H1 (cell line): ENCODE data around the gene CDK19. TPM values are rescaled to one million over a fixed set of nuclear protein-coding genes. Genes with fewer than 3 reads are reported as not detected.

Experiments
- CTCF ChIA-PET: fragments of 300-600 bp; sonication (Branson Sonifier 250); formaldehyde crosslinking; loops from one replicate; lab custom pipeline; 2021; ENCODE audit not compliant: partially characterized antibody; lab: Charles Lee
- POLR2A ChIA-PET: fragments of 300-600 bp; sonication (Branson Sonifier 250); formaldehyde crosslinking; loops from one replicate; lab custom pipeline; 2021; ENCODE audit warnings: inconsistent platforms; ENCODE audit not compliant: partially characterized antibody; lab: Charles Lee
- DNase-seq, 2 experiments: peaks; one replicate each; pipeline versions ENCODE4 v3.0.0 to v3.0.0-alpha.2; 2010 to 2022; ENCODE audit warnings: low spot score in 2 of 2, low read depth in 1 of 2, mixed read lengths in 1 of 2
- FAIRE-seq: peaks from 2 replicates; lab custom pipeline; 2011; peaks lifted over from hg19 to GRCh38; lab: Jason Lieb, UNC
- H2AFZ ChIP-seq: 2 replicates; pipeline ENCODE4 v1.8.1; 2012; ENCODE audit warnings: low read length, inconsistent platforms
- H2AK5ac ChIP-seq: 2 replicates; pipeline ENCODE4 v1.6.1; 2013; ENCODE audit warnings: low read depth, low read length
- H2BK120ac ChIP-seq: replicated peaks from 2 replicates; pipeline ENCODE3; 2013; ENCODE audit warnings: low read depth, low read length, inconsistent platforms
- H2BK12ac ChIP-seq: 2 replicates; pipeline ENCODE4 v1.6.1; 2013; ENCODE audit warnings: low read depth, low read length
- H2BK15ac ChIP-seq: 2 replicates; pipeline ENCODE4 v1.6.1; 2013; ENCODE audit warnings: low read length
- H2BK20ac ChIP-seq: 2 replicates; pipeline ENCODE4 v1.6.1; 2013; ENCODE audit warnings: low read length
- H2BK5ac ChIP-seq: 2 replicates; pipeline ENCODE4 v1.6.1; 2013; ENCODE audit warnings: low read depth, low read length
- H3K14ac ChIP-seq: 2 replicates; pipeline ENCODE4 v1.6.1; 2013; ENCODE audit warnings: inconsistent platforms; ENCODE audit not compliant: insufficient read length
- H3K18ac ChIP-seq: 2 replicates; pipeline ENCODE4 v1.6.1; 2013; ENCODE audit warnings: low read length; ENCODE audit errors: extremely low read depth
- H3K23ac ChIP-seq: 2 replicates; pipeline ENCODE4 v1.6.1; 2013; ENCODE audit warnings: inconsistent platforms; ENCODE audit not compliant: insufficient read length
- H3K23me2 ChIP-seq: 2 replicates; pipeline ENCODE4 v1.6.1; 2013; ENCODE audit warnings: low read depth, low read length
- H3K27ac ChIP-seq: 2 replicates; pipeline ENCODE4 v1.6.1; 2011; ENCODE audit warnings: low read depth, low read length, inconsistent platforms
- H3K27me3 ChIP-seq, 4 experiments: replicated peaks in 1 of 4; 1 replicate in 1 of 4; 2 replicates in 3 of 4; pipeline versions ENCODE4 v1.6.1 to v1.8.1; 2011 to 2013; ENCODE audit warnings: low read length in 3 of 4, mild to moderate bottlenecking in 3 of 4, inconsistent platforms in 2 of 4, mixed read lengths in 2 of 4, moderate library complexity in 1 of 4; ENCODE audit not compliant: control insufficient read depth in 3 of 4, insufficient read depth in 3 of 4; ENCODE audit errors: extremely low read depth in 1 of 4
- H3K36me3 ChIP-seq, 4 experiments: 2 replicates each; pipeline versions ENCODE4 v1.6.1 to v1.8.1; 2011 to 2013; ENCODE audit warnings: mild to moderate bottlenecking in 4 of 4, low read length in 3 of 4, moderate library complexity in 2 of 4, control low read depth in 1 of 4, inconsistent platforms in 1 of 4; ENCODE audit not compliant: insufficient read depth in 4 of 4, control insufficient read depth in 2 of 4
- H3K4ac ChIP-seq: replicated peaks from 2 replicates; pipeline ENCODE3; 2013; ENCODE audit warnings: low read length, low read depth, mixed read lengths, inconsistent platforms; ENCODE audit not compliant: insufficient read length
- H3K4me1 ChIP-seq, 4 experiments: replicated peaks in 1 of 4; 1 replicate in 1 of 4; 2 replicates in 3 of 4; pipeline versions ENCODE4 v1.6.1 to v1.8.1; 2011 to 2013; ENCODE audit warnings: low read length in 3 of 4, inconsistent platforms in 2 of 4, mixed read lengths in 1 of 4; ENCODE audit not compliant: insufficient read depth in 4 of 4, control insufficient read depth in 3 of 4
- H3K4me2 ChIP-seq, 2 experiments: 2 replicates each; pipeline versions ENCODE4 v1.6.1 to v1.8.1; 2011 to 2013; ENCODE audit warnings: low read depth in 2 of 2, low read length in 2 of 2, control low read depth in 1 of 2, inconsistent platforms in 1 of 2, mild to moderate bottlenecking in 1 of 2; ENCODE audit not compliant: insufficient read depth in 1 of 2
- H3K4me3 ChIP-seq, 4 experiments: fragments of 200-600, 300-600 bp in 1 of 4; sonication (generic), shearing (Covaris generic), sonication (Bioruptor Twin) in 1 of 4; 2 replicates each; pipeline versions ENCODE4 v1.5.1 to v1.8.1; 2011 to 2016; ENCODE audit warnings: low read length in 4 of 4, low read depth in 3 of 4, control low read depth in 2 of 4, inconsistent platforms in 2 of 4, mild to moderate bottlenecking in 2 of 4, mixed read lengths in 1 of 4, moderate library complexity in 1 of 4; ENCODE audit not compliant: insufficient read depth in 2 of 4; ENCODE audit errors: extremely low read depth in 1 of 4
- H3K56ac ChIP-seq: replicated peaks from 2 replicates; pipeline ENCODE3; 2013; ENCODE audit warnings: low read depth, mild to moderate bottlenecking, mixed read lengths, low read length, inconsistent platforms; ENCODE audit not compliant: insufficient read length
- H3K79me1 ChIP-seq: 2 replicates; pipeline ENCODE4 v1.6.1; 2013; ENCODE audit warnings: low read depth, low read length, control low read depth
- H3K79me2 ChIP-seq, 2 experiments: 2 replicates each; pipeline versions ENCODE4 v1.6.1 to v1.8.1; 2012 to 2013; ENCODE audit warnings: low read length in 2 of 2, mild to moderate bottlenecking in 2 of 2, inconsistent platforms in 1 of 2; ENCODE audit not compliant: insufficient read depth in 2 of 2, control insufficient read depth in 1 of 2
- H3K9ac ChIP-seq, 4 experiments: replicated peaks in 1 of 4; 1 replicate in 1 of 4; 2 replicates in 3 of 4; pipeline versions ENCODE4 v1.6.1 to v1.8.1; 2011 to 2013; ENCODE audit warnings: low read depth in 3 of 4, low read length in 3 of 4, control low read depth in 2 of 4, mild to moderate bottlenecking in 2 of 4, moderate library complexity in 2 of 4, inconsistent platforms in 1 of 4; ENCODE audit errors: extremely low read depth in 1 of 4
- H3K9me3 ChIP-seq, 2 experiments: 2 replicates each; pipeline versions ENCODE4 v1.6.1 to v1.8.1; 2012 to 2013; ENCODE audit warnings: mild to moderate bottlenecking in 2 of 2, moderate library complexity in 2 of 2, control low read depth in 1 of 2, inconsistent platforms in 1 of 2, low read depth in 1 of 2, low read length in 1 of 2, mixed read lengths in 1 of 2; ENCODE audit not compliant: insufficient read depth in 2 of 2
- H4K20me1 ChIP-seq, 2 experiments: replicated peaks in 1 of 2; 2 replicates each; pipeline versions ENCODE3 to v1.8.1; 2011 to 2013; ENCODE audit warnings: inconsistent platforms in 2 of 2, low read length in 2 of 2, mild to moderate bottlenecking in 1 of 2; ENCODE audit not compliant: insufficient read depth in 2 of 2, control insufficient read depth in 1 of 2
- H4K5ac ChIP-seq: 2 replicates; pipeline ENCODE4 v1.6.1; 2013; ENCODE audit warnings: low read length, low read depth, mixed read lengths, inconsistent platforms; ENCODE audit not compliant: insufficient read length
- H4K8ac ChIP-seq: 2 replicates; pipeline ENCODE4 v1.8.0; 2013; ENCODE audit warnings: mild to moderate bottlenecking, moderate library complexity, low read length, inconsistent platforms; ENCODE audit not compliant: insufficient read depth; ENCODE audit errors: extremely low read depth
- H4K91ac ChIP-seq: replicated peaks from 2 replicates; pipeline ENCODE3; 2013; ENCODE audit warnings: low read length, mixed read lengths, inconsistent platforms; ENCODE audit not compliant: insufficient read length
- ATF2 ChIP-seq: IDR thresholded peaks from 2 replicates; pipeline ENCODE4 v1.6.1; 2012; ENCODE audit warnings: low read length, inconsistent platforms
- EZH2 ChIP-seq: fragments of 200-600 bp; sonication (generic); IDR thresholded peaks from 2 replicates; pipeline ENCODE4 v1.7.1; 2012; ENCODE audit warnings: low read depth, mild to moderate bottlenecking, moderate library complexity, low read length, inconsistent platforms; ENCODE audit not compliant: severe bottlenecking
- GABPA ChIP-seq: IDR thresholded peaks from 2 replicates; pipeline ENCODE4 v1.6.1; 2011; ENCODE audit warnings: mild to moderate bottlenecking, low read length, moderate library complexity, borderline replicate concordance; ENCODE audit not compliant: insufficient read depth
- POLR2AphosphoS5 ChIP-seq: IDR thresholded peaks from 2 replicates; pipeline ENCODE4 v1.6.1; 2011; ENCODE audit warnings: low read depth, low read length
- RAD21 ChIP-seq, 2 experiments: IDR thresholded peaks in 1 of 2; conservative IDR thresholded peaks in 1 of 2; 2 replicates each; pipeline ENCODE4 v1.6.1; 2011; ENCODE audit warnings: low read depth in 2 of 2, low read length in 2 of 2, improper control_type of control experiment in 1 of 2, inconsistent platforms in 1 of 2, mild to moderate bottlenecking in 1 of 2, moderate library complexity in 1 of 2
- RBBP5 ChIP-seq: IDR thresholded peaks from 2 replicates; pipeline ENCODE4 v1.7.1; 2012; ENCODE audit warnings: low read depth, mild to moderate bottlenecking, inconsistent platforms, low read length, moderate library complexity, borderline replicate concordance
- TAF1 ChIP-seq: IDR thresholded peaks from 2 replicates; pipeline ENCODE4 v1.6.1; 2011; ENCODE audit warnings: mild to moderate bottlenecking, low read depth, low read length
- TEAD4 ChIP-seq: IDR thresholded peaks from 2 replicates; pipeline ENCODE4 v1.6.1; 2012; ENCODE audit warnings: low read depth, low read length, inconsistent platforms, mixed read lengths
- USF2 ChIP-seq: IDR thresholded peaks from 2 replicates; pipeline ENCODE4 v1.6.1; 2011; ENCODE audit warnings: low read length, improper control_type of control experiment
- YY1 ChIP-seq: IDR thresholded peaks from 2 replicates; pipeline ENCODE4 v1.6.1; 2011; ENCODE audit warnings: low read depth, mild to moderate bottlenecking, low read length
- WGBS, 2 experiments: shearing (Covaris generic) in 1 of 2; methylation state at CpG; one replicate each; pipeline versions ENCODE4 v1.1.6 to v1.1.7; 2013 to 2015; ENCODE audit warnings: low lambda C conversion rate in 2 of 2, mixed read lengths in 2 of 2, inconsistent platforms in 1 of 2, low coverage in 1 of 2, missing lambda C conversion rate in 1 of 2; ENCODE audit not compliant: insufficient replicate concordance in 2 of 2, insufficient coverage in 1 of 2, insufficient read length in 1 of 2; ENCODE audit errors: extremely low coverage in 1 of 2, missing lambda C conversion rate in 1 of 2; 5-methylcytosine and 5-hydroxymethylcytosine counted together
- polyA plus RNA-seq, 7 experiments: library from polyadenylated mRNA; depleted of rRNA in 3 of 7; stranded (reverse) in 5 of 7; unstranded in 2 of 7; fragments of >200 nt in 5 of 7; fragments of 200-250 nt in 2 of 7; gene quantifications; 1 replicate in 5 of 7; 2 replicates in 1 of 7; 4 replicates in 1 of 7; pipeline versions ENCODE4 v1.2.1 to v1.2.3, GENCODE V29; 2011 to 2013; ENCODE audit warnings: missing spikeins in 2 of 7, mixed read lengths in 2 of 7
- total RNA-seq: library from RNA; stranded (reverse); fragmentation: NEBNext Ultra II Directional; extraction: Animal tissue kit (Norgen Biotek cat#: 25700); gene quantifications from 2 replicates; pipeline ENCODE4 v1.2.1, GENCODE V29; 2021

Gene CDK19
- total and polyA plus RNA-seq, 2 of the 8 experiments (the other 6 are each of a cell fraction or from before 2014, with no cell fraction given) = 4.9 to 12.6 TPM

GRCh38 chr6:110735666-110736065 lies 79.6 kb downstream of the CDK19 start:
- WGBS, 2 experiments = 91% methylated on average over 4 of the region's 4 CpGs; no CpG with 5 or more reads in 1 of the 2 experiments
- Histone ChIP-seq H3K9me3 (no peaks in the 10 kb centered on the region), H3K36me3 (no peaks in the 10 kb centered on the region; a peak in 2 of 8 replicates), H4K5ac (no peak overlapping the region), H2AFZ (no peak overlapping the region), H3K79me2 (no peaks in the 10 kb centered on the region), H3K27ac (no peak overlapping the region), H3K9ac (no peak overlapping the region), H3K27me3 (no peaks in the 10 kb centered on the region), H2BK15ac (no peak overlapping the region), H3K4ac (no peak overlapping the region), H2BK120ac (no peak overlapping the region), H2BK20ac (no peak overlapping the region), H3K4me1 (no peaks in the 10 kb centered on the region), H2AK5ac (no peak overlapping the region), H4K8ac (no peak overlapping the region), H3K23me2 (no peaks in the 10 kb centered on the region; the same call in 1 of the 2 replicates), H3K56ac (no peak overlapping the region), H3K4me2 (no peak overlapping the region), H2BK12ac (no peak overlapping the region), H4K20me1 (peaks cover 0 to 2% of the 10 kb centered on the region in 2 experiments), H3K79me1 (no peaks in the 10 kb centered on the region), H3K4me3 (no peak overlapping the region), H2BK5ac (no peak overlapping the region), H4K91ac (no peak overlapping the region), H3K14ac (no peak overlapping the region), H3K18ac (no peak overlapping the region), H3K23ac (no peak overlapping the region)
- no peak for DNase-seq
- FAIRE-seq = no peak
- ChIA-PET CTCF (interaction anchor here (0.6 to 1.9 kb wide), 2 partner anchors 53 to 264 kb away, joined by 3 to 6 read pairs; no protein-coding TSS in a partner anchor), POLR2A (no interaction called here)
- no peak for TF ChIP-seq ATF2
- TF ChIP-seq POLR2AphosphoS5 = no peak
- TF ChIP-seq YY1 = no peak
- TF ChIP-seq TEAD4 = no peak
- no peak for TF ChIP-seq USF2
- TF ChIP-seq TAF1 = no peak
- no peak for TF ChIP-seq GABPA
- TF ChIP-seq EZH2 = no peak
- TF ChIP-seq RBBP5 = no peak
- TF ChIP-seq RAD21 (IDR thresholded peaks at IDR 0.05 in 1 of 2, conservative IDR thresholded peaks at IDR 0.05 in 1 of 2; ENCODE audit: low read depth in 2 of 2, low read length in 2 of 2) = no peak
